Cardiac septum (tissue), 1 donor: Measurements from ENCODE around the gene PLAAT1. TPM values are rescaled to one million over a fixed set of nuclear protein-coding genes. Genes with fewer than 3 reads are reported as not detected.

Experiments used
- DNase-seq: peaks from one replicate; pipeline ENCODE4 v3.0.0-alpha.2; 2020; ENCODE audit warnings: low spot score
- intact Hi-C: fragments of 100-400 bp; cut with DNase I; formaldehyde crosslinking; loops from one replicate; pipeline ENCODE4 v1.14.0; 2022
- long read RNA-seq: library from polyadenylated mRNA; unstranded; transcript quantifications from one replicate; pipeline ENCODE4 v2.0.0, GENCODE V29; 2021
- total RNA-seq: library from RNA; stranded (reverse); fragmentation: NEBNext Ultra II Directional; extraction: Animal tissue kit (Norgen Biotek cat#: 25700); gene quantifications from one replicate; pipeline ENCODE4 v1.2.1, GENCODE V29; 2021
- donor health status: DM: no; HTN: no; CAD: no.

The PLAAT1 gene
- total RNA-seq = 9.2 TPM
- long read RNA-seq, transcript HRASLS-201 (4 exons, 1,066 nt) = major isoform, 12 of 22 reads
- long read RNA-seq, partial matches to known transcripts = 0 of 22 reads
- long read RNA-seq, other reads (novel, unspliced or antisense) = 10 of 22 reads

DNA sequence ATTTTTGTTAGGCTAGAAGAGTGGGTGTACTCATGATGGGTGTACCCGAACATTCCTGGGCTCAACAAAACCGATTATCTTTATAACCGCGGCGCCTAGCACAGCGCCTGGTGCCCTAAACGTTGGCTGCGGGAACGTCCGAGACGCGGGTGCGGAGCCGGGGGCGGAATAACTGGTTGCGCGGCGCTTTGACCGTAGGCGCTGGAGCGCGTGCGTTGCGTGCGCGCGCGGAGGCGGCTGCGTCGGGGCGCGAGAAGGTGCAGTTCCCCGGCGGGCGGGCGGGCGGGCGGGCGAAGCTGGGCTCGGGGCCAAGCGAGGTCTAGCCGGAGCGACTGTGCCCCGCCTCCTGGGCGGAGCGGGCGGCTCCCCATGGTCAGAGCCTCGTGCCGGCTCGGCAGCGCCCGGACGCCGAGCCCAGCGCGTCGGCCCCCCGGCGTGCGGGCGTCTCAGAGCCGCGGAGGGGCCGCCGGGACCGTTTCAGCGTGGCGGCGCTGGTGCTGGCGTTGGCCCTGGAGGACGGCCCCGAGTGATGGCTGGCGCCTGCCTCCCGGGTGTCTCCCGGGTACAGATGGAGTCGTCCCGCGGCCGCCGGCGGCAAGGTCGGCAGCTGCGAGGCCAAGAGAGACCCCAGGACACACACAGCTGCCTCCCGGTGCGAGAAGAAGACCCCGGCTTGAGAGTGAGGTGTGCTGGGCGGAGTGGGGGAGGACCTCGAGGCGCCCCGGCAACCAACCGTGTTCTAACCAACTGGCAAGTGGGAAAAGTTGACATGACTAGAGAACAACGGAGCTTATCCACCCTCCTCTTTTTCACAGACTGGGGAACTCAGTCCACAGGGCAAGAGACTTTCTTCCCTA, at the start of gene PLAAT1:
TSS of gene PLAAT1 (plus strand) at position 373 of the 857 bp plus-strand sequence. CDS start 14,429 bp downstream, outside the sequence.
- no peak for DNase-seq
- intact Hi-C loops = loop anchor here (10.0 kb wide), 1 partner anchor 416 kb away; no protein-coding TSS in a partner anchor

DNA sequence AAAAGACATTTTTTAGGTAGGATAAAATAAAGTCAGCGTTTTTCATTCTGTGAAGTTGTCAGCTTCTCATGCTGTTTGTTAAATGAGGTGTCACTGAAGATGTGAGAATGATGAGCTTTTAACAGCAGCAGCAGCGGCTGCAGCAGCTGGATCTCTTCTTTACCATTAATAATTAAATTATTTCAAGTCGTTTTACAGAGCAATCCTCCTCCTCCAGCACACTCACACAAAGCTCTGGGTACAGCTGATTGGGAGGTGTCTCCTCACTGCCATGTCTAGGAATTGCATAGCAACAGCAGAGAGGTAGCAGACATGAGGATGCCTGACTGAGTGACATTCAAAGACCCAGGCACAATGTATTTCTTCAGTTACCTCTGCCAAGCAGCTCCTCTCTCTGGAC, 46.7 kb upstream of the PLAAT1 start:
- intact Hi-C loops = loop anchor here (10.0 kb wide), 2 partner anchors 260 to 370 kb away; no protein-coding TSS in a partner anchor

DNA sequence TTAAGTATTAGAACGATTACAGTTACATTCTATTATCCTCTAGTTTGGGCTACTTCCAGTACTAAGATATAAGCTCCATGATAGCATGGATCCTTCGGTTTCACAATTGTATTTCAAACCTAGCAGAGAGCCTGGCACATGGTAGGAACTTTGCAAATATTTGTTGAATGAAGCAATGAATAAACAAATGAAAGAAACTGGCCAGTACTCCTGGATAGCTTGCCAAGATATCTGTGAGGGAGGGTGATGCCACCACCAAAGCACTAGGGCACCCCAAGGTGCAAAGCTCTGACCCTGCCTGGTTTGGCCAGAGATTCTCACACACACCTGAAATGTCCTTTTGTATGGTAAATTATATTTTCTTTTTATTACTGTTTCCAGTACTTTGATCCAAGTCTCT, 44.3 kb upstream of the PLAAT1 start:
- DNase-seq = no peak
- intact Hi-C loops = loop anchor here (10.0 kb wide), 2 partner anchors 258 to 368 kb away; no protein-coding TSS in a partner anchor

More for the DNA sequence above, 46.7 kb upstream of the PLAAT1 start:
- no peak for DNase-seq

DNA sequence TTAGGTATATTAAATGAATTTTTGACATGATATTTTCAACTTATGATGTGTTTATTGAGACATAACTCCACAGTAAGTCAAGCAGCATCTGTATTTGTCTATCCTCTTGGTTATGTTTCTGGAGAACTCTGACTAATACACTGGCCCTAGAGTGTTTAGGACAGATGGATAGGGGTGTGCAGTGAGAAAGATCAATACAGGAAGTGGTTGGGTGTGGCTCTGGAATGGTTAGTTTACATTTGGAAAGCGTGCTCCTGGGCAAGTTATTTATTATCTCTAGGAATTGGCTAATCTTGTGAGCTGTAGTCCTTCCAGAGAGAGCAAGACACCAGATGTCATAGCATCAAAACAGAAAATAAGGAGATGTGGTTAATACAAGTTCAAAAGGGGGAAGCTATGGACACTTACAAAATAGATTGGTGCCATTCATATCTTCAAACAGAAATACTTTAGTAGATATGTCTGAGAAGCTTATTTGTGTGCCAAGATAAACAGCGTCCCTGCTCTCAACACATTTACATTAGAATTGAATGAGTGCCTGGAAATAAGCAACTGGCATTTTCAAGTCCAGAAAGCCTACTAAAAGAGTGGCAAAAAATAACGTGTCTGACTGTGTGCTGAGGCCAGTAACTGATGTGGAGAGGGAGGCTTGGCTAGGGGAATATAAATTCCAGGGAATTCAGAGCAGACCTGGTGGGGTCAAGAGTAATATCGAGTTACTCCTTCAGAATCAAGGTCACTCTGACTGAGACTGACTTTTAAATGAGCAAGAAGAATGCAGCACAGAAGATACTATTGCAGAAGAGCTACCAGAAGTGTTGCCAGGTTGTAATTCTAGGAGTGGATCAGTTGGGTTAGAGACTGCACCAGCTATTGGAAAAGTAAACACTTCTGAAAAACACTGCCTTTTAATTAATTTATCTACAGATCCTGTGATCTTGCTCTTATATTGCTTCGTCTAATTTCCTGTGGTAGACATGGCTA, 33.4 kb upstream of the PLAAT1 start:
- no peak for DNase-seq
- intact Hi-C loops = no loop called here

DNA sequence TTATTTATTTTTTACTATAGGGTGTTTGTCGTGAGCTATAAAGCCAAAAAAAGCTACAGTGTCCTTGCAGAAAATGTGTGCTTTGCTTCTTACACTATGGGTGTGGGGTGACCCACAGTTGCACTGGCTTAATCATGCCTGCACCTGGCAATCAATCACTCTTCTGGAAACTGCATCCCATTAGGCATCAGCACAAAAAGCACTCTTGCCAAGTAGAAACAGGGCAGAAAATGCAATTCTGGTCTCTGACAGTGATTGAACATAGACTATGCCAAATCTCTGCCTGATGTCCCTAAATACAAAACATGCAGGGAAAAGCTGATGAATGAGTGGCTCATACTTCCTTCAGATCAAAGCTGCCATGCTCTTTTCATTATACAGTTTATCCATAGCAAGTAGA, 30.4 kb upstream of the PLAAT1 start:
- DNase-seq = no peak
- intact Hi-C loops = no loop called here

DNA sequence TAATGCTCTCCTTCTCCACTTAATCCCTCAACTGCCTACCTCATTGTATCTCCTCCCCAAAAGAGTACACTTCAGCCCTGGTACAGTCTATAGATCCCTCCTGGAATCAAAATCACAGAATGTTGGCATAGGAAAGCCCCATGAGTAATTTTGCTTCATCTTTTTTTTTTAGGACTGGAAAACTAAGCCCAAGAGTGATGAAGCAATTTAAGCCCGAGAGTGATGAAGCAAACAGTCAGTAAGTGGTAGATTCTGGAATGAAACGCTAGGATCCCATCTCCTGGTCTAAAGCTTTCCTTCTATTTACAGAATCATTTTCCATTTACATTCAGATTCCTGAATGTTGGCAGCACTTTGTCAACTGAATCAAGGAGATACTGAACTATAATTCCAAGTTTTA, 29.8 kb upstream of the PLAAT1 start:
- intact Hi-C loops = no loop called here
- DNase-seq = no peak

DNA sequence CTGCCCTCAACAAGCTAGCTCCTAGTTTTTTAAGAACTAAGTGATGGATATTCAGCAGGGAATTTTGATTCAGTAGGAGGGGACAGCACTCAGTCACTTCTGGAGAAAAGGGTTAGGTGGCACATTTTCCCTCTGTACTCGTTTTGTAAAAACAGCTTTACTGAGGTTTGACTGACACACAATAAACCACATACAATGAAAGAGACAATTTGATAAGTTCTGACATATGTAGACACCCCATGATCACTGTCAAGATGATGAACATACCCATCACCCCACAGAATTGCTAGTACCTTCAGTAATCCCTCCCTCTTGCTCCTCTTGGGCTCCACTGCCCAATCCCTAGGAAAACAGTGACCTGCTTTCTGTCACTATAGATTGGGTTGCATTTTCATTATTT, 29.0 kb upstream of the PLAAT1 start:
- DNase-seq = no peak
- intact Hi-C loops = no loop called here

DNA sequence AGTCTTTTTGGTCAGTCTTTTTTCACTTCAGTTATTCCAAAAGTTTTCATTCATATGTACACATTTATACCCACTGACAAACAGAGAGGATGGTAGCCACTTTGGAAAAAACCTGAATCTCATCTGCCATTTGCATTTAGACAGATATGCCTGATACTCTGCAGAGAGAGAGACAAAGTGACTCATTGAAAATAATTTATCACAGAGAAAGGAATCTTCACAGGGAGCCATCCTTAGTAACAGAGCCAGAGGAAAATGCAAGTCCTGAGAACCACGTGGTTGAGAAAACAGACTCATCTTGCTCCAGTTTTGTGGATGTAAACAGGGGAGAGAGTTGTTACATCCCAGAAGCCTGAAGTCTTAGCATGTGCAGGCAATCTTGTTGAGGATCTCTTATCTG, 28.2 kb upstream of the PLAAT1 start:
- intact Hi-C loops = no loop called here
- no peak for DNase-seq

DNA sequence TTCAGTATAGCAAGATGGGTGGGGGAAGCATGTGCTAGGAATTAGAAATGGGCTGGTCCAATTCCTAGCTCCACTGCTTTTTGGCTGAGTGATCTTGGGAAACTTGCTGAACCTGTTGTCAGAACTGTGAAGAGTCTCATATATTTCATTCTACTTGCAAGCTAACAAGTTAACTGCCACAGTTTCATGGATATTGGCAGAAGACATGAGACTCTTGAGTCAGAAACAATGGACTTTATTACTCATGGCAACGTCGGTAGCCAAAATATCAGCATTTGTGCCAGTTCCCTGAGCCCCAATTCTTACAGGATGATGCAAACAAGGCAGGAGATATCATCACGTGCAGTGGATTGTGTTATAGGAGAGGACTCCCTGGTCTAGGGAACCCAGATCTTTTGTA, 26.6 kb upstream of the PLAAT1 start:
- DNase-seq = no peak
- intact Hi-C loops = no loop called here

DNA sequence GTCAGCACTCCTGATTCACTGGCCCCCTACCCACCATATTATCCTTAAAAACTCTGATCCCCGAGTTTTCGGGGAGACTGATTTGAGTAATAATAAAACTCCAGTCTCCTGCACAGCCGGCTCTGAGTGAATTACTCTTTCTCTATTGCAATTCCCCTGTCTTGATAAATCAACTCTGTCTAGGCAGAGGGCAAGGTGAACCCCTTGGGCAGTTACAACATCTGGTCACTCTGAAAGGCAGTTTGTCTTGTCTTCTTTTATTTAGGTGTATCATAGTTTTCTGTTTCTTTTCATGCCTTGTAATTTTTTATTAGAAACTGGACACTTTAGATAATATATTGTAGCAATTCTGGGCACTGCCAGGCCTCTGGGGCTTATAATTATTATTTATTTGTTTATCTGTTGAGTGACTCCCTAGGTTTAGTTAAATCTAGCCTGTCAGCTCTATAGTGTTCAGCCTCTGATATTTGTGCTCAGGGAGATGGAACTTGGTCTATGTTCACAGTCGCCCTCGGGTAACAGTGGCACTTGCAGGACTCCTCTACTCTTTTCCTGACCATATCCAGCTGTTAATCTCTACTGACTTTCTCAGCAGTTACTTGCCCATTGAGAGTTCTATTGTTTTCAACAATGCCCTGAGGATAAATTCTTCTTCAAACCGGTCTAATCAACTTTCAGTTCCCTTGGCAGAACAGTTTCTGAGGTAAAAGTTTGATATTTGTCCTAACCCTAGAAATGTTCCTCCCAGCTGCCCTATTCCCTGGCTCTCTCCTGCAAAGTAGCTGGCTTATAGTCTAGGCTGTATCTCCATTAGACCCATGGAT, 15.5 kb upstream of the PLAAT1 start:
- intact Hi-C loops = no loop called here
- DNase-seq = no peak

DNA sequence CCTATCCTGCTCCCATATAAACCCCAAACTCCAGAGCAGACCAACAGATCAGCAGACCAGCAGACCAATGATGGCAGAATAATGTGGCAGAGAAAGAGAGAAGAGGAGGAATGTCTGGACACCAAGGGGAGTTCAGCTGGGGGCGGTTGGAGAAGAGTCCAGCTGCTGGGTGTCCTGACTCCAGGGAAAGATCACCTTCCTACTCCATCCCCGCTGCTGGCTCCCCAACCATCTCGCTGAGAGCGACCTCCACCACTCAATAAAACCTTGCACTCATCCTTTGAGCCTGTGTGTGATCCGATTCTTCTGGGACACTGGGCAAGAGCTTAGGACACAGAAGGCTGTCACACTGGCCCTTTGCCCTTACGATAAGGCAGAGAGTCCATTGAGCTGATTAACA, 12.8 kb upstream of the PLAAT1 start:
- intact Hi-C loops = no loop called here
- DNase-seq = no peak

DNA sequence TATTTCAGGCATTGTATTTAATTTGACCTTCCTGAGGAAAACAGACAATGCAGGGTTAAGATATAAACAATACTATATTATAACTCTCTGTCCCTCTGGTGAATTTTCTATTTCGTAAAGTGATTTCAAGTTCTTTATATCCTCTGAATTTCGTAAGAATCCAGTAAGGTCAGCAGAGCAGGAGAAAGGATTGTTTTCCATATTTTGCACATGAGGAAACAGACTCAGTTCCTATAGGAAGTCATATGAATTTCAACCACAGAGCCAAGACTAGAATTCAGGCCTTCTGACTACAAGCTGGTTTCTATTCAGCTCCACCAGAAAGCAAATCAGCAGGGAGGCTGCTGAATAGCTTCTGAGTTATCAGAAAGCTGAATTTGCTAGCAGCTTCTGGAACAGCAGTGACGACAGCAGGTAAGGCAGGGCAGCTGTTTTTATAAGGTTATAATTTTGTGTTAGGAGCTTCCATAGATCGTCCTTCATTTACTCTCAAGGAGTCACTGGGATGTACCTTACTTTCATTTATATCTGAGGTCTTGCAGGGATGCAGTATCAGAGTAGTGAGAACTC, 11.1 kb upstream of the PLAAT1 start:
- intact Hi-C loops = loop anchor here (10.0 kb wide), 1 partner anchor 315 kb away; the partner anchor contains the start of gene MB21D2

DNA sequence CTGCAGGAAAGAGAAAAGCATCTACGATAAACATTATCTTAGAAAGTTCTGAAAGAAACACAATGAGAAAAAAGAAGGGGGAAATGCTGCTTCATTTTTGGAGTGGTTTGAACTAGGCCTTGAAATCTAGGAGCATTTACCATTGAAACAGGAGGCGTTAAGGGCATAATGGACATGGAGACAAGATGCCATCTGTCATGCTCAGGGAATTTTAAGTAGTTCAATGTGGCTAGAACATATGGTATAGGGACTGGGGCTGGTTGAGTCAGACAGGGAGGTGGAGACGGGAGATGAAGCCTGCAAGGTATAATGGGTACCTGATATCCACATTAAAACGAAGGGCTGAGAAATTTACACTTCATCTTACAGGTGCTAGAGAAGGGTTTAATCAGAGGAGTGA, 10.4 kb upstream of the PLAAT1 start:
- DNase-seq = no peak
- intact Hi-C loops = loop anchor here (10.0 kb wide), 1 partner anchor 316 kb away; the partner anchor contains the start of gene MB21D2

More for the DNA sequence above, 11.1 kb upstream of the PLAAT1 start:
- DNase-seq = no peak

DNA sequence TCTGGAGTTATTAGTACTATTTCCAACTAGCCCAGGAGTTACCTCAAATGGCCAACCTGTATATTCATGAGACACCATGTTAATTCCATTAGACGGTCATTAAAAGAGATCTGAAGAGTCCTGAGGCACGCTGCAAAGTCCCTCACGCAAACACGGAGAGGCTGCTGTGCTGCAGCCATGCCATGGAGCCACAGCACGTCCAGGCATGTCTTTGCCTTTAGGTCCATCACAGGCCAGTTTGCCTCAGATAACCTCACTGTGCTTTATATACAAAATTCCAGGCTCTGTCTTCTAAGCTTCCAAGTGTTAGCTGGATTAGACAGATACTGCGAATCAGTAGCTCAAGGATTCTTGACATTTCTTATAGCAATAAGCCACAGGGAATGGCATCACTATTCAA, 9.8 kb upstream of the PLAAT1 start:
- no peak for DNase-seq
- intact Hi-C loops = loop anchor here (10.0 kb wide), 1 partner anchor 316 kb away; the partner anchor contains the start of gene MB21D2

DNA sequence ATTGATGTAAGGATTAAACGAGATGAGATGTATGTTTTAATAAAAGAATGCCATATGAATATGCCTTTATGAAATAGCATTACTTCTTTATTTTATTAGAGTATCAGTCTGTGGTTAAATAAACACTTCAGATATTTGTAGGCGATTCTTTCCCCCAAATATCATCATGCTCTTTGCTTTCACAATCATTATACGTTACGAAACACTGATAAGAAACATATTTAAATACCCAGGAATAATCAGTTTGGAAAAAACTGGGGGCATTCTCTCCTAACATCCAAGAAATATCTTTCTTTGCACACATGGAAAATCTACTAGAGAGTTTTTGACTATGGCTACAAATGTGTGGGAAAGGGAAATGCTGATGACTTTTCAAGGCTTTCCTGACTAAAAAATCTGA, 4.4 kb upstream of the PLAAT1 start:
- intact Hi-C loops = loop anchor here (10.0 kb wide), 1 partner anchor 322 kb away; the partner anchor contains the start of gene MB21D2
- DNase-seq = no peak

DNA sequence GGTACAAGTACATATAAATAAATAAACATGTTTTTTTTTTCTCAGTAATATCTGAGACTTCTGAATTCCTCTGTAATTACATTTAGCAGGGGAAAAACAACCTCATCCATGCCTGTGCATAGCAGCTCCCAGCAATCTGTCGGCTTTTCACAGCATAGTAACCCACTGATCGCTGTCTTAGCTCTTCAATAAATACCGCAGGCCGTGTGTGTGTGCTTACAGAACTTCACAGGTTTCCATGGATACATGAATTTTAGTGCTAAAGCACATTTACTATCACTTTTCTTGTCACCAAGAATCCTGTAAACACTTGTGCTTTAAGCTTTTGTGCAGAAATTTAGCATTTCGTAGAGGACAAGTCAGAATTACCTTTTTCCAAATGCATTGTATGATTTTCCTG, 4.0 kb upstream of the PLAAT1 start:
- intact Hi-C loops = loop anchor here (10.0 kb wide), 1 partner anchor 322 kb away; the partner anchor contains the start of gene MB21D2
- no peak for DNase-seq

DNA sequence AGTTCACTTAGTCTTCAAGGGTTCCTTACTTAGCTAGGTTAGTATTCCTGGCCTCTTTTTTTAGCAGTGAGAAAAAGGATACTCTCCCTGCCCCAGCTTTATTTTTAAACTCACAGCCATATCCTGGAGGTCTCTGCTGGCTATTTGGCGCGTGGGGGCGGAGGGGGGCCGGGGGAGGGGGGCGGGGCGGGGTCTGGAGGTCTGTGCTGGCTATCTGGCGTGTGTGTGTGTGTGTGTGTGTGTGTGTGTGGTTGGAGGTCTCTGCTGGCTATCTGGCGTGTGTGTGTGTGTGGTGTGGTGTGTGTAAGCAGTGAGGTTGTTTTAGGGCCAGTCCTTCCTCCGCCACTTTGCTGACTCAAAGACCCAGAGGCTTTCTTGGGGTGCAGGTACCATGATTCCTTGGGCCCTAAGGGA, 579 bp upstream of the PLAAT1 start:
- no peak for DNase-seq
- intact Hi-C loops = loop anchor here (10.0 kb wide), 1 partner anchor 416 kb away; no protein-coding TSS in a partner anchor

DNA sequence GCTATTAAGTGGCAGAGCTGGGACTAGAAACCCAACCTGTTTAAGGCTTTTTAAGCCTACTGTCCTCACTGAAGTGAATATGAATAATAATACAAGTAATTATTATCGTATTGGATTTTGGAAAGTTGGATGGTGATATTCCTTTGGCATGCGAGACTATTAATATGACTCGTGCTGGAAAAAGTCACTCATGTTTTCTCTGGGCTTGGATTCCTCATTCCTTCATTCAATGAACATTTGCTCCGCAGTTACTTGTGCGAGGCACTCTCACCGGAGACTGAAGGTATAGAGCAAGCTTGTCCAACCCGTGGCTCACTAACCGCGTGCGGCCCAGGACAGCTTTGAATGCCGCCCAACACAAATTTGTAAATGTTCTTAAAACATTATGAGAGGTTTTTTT, 694 bp downstream of the PLAAT1 start:
- intact Hi-C loops = loop anchor here (10.0 kb wide), 1 partner anchor 417 kb away; no protein-coding TSS in a partner anchor
- DNase-seq = no peak
